GM21529 (cell line): ENCODE data around the gene LSS.
A peak's percentile ranks its signal among the peaks of the same experiment; 100 is the strongest.

ENCODE experiments used
- ATAC-seq: cut with Tn5 transposase; IDR thresholded peaks from one replicate; pipeline ENCODE4 v1.9.1; 2021; ENCODE audit not compliant: unreplicated experiment

LSS gene

DNA sequence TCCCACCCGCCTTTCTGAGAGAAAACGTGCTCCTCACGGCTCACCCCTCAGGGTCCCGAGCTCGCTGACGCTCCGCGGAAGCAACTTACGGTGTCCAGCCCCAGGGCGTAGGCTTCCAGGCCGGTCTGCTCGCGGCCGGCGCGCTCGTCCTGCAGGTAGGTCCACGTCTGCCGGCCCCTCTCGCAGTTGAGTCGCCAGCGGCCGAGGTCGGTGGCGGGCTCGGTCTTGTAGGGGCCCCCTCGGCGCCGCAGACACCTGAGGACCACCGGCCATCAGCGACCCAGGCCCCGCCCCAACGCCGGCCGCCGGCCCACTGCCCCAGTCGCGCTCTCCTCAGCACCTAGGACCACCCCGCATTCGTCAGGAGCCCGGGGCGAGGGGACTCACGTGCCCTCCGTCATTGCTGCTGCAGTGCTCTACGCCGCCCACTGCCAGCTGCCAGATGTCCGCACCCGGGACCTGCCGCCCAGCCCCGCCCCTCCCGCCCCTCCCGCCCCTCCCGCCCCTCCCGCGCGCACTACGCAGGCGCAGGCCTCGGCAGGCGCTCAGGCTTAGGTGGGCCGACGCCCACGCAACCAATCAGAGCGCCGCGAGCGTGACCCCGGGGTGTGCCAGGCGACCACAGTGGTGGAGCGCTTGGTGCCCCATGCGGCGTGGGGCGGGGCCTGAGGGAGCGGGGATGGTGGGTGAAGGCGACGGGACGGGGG is at the start of gene LSS:
TSS of gene LSS (minus strand) at position 430 of the 707 bp plus-strand sequence. CDS start at position 401, 29 bp downstream.
- peak; percentile 79 for ATAC-seq

DNA sequence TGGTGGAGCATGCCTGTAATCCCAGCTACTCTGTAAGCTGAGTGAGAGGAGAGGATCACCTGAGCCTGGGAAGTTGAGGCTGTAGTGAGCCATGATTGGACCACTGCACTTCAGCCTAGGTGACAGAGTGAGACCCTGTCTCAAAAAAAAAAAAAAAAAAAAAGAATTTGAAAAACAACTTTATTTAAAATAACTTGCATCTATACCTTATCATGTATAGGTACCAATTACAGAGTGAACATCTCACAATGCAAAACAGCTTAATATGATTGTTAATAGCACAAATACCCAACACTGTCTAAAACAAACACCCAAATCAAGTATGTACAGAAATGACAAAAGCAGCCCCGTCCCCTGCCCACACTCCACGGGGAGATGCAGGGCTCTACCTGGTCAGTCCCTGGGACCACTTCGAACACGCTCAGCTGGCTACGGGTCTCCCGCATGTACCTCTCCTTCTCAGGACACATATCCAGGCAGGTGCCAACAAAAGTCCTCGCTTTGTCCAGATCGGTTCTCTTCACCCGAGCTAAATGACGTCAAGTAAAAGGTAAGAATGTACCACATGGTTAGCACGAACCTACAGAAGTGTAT is 46.3 kb upstream of the LSS start:
- no peak for ATAC-seq

DNA sequence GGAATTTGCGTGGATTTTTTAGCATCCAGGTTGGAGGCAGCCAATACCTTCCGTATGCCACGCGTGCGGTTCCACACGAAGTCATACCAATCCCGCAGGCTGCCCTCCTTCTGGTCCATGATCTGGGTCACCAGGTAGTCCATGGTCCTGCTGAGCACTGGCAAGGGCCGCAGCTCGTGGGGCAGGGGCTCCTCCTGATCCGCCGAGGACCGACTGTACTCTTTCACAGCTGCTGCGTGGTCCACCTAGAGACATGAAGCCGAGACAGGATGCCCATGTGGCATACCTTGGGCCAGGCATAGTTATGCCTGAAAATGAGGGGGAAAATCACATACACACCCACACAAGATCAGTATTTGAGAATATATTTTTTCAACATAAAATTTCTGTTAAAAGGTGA is 44.8 kb upstream of the LSS start:
- ATAC-seq = no peak

DNA sequence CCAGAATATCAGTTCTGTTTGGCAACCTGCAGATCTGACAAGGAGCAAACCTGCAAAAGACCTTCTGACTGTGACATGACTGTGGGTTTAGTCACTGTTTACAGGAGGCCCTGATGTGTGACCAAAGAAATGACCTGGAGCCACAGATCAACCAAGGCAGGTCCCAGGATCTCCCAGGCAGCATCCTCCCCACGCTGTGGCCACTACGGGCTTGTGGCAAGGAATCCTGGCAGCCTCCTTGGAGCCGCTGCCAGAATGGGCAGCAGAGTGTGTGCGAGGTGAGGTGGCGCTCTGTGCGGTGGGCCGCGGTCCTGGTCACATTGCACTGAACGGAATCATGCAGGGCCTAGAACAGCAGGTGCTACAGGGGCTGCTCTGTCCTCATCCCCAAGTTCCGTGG is 40.9 kb upstream of the LSS start:
- ATAC-seq = no peak

DNA sequence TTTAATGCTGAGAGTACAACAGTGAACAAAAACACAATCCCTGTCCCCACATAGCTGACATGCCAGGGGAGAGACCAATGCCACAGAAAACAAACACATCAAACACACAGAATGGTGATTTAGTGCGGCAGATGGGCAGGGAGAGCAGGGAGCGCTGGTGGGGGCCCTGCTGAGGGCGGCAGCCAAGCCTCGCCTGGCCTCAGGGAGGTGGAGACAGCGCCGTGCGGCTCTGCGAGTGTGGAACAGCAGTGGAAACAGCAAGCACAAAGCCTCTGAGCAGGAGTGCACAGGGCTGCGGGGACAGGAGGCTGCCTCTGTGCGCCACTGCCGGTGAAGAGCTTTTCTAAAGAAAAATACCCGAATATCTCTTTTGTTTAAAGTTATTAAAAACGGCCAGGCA is 39.8 kb upstream of the LSS start:
- ATAC-seq = no peak

DNA sequence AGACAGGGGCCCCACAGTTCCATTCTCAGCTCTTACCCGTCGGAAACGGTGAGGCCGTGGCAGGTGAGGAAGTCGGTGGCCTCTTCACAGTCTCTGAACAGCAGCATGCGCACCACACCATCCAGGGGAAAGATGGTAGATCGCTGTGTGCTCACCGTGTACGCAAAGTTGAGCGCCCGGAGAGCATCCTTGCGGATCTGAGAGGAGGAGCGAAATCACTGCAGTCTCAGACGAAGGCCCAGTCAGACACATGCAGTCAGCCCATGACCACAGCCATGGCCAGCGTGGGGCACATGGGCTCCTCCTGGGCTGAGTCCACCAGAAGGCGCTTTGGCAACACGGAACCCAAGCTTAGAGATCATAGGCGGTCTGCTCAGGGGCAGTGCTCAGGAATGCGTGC is 38.4 kb upstream of the LSS start:
- no peak for ATAC-seq

DNA sequence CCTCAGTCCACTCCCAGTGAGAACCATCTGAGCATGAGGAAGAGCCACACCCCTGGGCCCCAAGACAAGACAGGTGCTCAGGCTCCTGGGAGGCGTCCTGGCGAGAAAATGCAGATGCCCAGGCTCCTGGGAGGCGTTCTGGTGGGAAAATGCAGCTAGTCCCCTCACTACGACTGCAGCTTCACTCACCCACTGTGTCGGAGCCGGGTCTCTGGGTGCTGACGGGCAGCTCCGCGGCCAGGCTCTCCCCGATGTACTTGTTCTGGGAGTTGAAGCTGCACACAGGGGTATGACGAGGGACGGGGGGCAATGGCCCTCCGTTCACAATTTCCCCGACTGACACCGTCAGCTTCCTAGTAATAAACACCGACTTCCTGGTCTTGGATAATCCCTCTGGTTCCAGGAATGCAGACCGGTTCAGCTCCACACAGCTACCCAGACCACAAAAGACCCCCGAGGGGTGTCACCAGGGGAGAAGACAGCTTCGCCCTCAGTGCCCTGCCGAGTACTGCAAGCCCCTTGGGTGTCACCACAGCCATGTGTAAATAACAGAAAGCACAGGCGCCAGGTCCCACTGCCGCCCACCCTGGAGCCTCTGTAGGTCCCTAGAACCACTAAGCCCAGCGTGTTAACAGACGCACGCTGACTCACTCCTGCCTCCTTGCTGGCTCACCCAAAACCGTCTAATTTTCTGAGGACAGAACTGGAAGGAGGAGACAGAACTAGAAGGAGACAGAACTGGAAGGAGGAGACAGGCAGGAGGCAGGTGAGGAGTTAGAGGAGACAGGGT is 37.4 kb upstream of the LSS start:
- ATAC-seq = no peak

DNA sequence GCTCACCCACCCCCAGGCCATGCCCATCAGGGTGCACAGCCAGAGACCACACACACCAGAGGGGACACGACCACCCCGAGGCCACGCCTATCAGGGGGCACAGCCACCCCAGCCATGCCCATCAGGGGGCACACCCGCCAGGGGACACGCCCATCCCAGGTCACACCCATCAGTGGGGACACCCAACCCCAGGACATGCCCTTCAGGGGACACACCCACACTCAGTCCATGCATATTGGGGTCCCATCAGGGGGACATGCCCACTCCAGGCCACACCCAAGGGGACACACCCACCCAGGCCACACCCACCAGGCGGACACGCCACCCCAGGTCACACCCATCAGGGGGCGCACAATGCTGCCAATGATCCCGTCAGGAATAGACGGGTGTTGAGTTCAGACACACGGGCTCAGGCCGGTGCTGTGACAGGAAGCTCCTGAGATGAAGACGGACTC is 36.1 kb upstream of the LSS start:
- ATAC-seq = no peak

DNA sequence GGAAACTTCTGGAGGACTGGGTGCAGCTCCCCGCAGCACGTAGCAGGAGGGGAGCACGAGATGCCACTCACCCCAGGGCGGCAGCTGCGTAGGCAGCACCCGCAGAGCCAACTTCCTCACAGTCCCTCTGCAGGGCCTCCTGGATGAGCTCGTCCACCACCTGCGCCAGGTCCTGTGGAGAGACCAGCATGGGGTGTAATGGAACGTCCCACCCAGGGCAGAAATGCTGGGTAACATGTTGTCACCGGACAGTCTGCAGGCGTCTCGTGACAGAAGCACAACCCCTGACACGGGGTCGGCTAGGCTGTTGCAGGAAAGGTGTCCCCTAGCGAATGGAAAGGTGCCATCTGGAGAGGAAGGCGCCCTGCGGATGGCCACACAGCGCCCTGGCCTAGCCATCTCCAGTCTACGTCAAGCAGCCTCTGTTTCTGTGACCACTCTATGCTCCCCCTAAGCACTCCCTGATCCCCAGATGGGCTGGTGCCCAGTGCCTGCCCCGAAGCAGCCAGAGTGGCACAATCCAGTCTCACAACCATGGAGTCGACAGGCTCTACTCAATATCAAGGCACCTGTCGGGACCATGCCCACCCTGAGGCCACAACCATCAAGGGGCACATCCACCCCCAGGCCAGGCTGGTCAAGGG is 35.6 kb upstream of the LSS start:
- no peak for ATAC-seq

DNA sequence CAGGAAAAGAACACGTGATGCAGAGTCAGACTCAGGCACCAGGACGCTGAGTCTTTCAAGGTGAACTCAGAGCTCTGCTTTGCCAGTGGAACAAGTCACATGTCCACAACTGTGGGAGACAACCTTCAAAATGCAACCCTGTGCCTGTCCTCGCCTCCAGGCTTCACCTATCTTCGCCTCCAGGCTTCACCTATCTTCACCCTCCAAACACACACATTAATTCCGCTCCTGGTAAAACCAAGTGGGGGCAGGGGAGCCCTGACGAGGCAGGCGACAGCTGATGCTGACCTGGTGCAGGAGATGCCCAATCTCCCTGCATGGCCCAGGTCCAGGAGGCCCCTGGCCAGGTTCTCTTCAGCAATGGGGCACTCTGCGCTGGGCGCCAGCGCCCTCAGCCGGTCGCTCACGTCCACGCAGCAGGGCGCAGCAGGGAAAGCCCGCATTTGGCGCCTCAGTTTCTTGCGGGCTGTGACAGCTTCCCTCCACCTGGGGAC is 28.0 kb upstream of the LSS start:
- no peak for ATAC-seq

DNA sequence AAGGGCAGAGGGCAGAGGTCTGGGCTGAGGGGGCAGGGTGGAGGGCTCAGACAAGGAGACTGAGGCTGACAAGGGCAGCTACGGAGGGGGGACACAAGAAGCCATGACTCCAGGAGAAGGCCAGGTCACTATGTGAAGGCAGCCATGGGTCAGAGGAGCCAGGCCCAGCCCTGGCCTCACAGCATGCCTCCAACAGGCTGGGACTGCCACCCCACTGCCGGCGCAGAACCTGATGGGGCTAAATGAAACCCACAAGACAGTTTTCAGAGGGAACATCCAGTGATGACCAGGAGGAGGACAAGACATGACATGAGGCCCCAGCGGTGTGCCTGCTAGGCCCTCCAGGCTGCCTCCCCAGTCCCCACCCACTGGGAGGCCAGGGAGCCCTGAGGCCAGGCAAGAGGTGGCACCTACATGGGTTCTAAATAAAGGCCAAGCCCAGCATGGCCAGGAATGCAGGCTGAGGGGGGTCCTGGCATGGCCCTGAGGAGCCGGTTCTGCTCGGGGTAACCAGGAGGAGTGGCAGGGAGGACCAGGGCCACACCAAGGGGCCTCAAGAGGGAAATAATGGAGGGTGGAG is 27.3 kb upstream of the LSS start:
- no peak for ATAC-seq

DNA sequence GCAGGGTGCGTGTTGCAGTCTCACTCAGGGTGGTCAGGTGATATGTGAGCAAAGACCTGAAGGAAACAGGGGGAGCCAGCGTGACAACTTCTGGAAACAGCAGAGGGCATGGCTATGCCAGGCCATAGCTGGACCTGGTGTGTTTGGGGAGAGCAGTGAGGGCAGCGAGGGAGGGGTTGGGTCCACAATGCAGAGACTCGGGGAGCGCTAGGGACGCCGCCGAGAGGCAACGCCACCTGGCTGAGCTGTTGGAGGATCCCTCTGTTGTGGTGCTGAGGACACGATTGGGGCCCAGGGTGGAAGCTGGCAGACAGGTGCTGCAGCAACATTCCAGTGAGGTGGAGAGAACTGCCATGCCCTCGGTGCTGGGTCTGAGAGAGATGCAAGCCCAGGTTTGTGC is 26.6 kb upstream of the LSS start:
- no peak for ATAC-seq

DNA sequence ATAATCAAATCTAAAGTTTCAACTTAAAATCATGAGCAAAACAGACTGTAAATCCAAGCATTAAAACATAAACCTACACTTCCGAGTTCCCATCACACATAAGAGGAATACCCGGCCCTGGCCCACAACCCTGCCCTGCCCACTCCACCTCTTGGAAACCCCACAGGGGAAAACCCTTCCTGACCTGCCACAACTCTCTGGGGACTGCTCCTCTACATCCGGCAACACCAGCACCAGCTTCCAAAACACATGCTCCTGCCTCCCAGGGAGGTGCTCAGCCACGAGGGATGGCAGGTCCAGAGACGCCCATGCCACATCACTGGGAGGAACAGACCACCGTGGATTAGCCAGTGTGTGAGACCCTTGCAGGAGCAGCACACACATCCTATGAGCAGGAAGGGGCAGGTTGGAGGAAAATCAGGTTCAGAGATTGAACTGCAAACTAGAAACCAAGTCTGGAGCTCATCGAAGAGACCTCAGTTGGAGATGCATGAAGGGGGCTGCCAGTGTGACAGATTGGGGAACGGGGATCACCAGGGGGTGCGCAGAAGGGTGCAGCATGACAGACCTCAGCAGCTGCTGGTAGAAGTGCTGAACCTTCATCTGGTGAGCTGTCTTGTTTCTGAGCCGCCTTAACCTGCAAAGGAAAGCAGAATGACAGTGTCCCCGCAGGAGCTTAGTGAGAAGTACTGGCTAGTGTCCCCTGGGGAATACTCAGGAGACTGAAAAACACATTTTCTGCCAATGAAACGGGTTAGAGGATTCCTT is 25.8 kb upstream of the LSS start:
- ATAC-seq = no peak

DNA sequence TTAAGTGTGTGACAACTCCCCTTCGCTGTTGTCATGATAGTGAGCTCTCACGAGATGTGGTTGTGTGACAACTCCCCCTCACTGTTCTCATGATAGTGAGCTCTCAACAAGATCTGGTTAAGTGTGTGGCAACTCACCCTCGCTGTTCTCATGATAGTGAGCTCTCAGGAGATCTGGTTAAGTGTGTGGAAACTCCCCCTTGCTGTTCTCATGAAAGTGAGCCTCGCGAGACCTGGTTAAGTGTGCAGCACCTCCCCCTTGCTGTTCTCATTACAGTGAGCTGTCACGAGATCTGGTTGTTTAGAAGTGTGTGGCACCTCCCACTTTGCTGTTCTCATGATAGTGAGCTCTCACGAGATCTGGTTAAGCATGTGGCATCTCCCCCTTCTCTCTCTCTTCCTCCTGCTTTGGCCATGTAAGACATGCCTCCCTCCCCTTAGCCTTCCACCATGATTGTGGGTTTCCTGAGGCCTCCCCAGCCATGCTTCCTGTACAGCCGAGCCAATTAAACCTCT is 25.1 kb upstream of the LSS start:
- ATAC-seq = peak; percentile 62

DNA sequence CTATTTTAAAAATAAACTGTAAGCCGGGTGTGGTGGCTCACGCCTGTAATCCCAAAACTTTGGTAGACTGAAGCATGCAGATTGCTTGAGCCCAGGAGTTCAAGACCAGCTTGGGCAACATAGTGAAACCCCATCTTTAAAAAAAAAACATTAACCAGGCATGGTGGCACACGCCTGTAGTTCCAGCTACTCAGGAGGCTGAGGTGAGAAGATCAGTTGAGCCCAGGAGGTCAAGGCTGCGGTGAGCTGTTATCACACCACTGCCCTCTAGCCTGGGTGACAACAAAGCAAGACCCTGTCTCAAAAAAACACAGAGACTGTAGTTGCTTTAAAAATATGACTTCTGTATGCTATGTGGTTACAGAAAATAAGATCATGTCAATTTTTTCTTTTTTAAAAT is 24.3 kb upstream of the LSS start:
- no peak for ATAC-seq

DNA sequence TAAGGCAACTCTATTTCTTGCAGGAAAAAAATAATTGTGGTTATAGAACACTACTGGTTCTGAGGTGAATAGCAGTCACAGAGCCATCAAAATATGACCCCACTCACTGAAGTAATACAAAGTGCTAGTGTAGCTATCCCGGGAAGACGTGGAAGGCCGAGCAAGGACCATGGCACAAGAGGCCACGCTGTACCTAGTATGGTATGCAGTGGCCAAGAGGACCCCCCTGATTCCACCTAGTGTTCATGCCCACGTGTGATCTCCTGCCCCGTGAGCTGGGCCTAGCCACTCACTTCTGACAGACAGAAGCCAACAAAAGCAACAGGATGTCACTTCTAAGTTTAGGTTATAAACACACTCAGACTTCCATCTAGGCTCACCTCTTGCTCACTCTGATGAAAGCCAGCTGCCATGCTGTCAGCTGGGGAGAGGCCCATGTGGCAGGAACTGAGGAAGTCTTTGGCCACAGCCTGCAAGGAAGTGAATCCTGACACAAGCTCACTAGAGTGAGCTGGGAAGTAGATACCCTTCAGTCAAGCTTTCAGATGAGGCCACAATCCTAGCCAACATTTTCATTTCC is 21.7 kb upstream of the LSS start:
- ATAC-seq = no peak

DNA sequence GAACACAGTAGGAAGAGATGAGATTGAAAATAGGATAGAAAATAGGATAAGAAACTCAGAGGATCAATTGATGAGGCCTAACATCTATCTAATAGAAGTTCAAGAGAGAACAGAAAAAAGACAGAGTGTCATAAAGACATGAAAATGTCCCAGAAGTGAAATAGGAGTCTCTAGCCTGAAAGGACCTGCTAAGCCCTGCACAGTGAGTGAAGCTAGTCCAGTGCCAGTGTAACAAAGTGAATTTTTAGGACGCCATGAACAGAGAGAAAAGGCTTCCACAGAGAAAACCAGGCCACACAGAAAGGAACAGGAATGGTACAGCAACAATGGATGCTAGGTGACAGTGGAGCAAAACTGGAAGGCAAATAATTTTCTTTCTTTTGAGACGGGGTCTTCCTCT is 20.3 kb upstream of the LSS start:
- no peak for ATAC-seq

DNA sequence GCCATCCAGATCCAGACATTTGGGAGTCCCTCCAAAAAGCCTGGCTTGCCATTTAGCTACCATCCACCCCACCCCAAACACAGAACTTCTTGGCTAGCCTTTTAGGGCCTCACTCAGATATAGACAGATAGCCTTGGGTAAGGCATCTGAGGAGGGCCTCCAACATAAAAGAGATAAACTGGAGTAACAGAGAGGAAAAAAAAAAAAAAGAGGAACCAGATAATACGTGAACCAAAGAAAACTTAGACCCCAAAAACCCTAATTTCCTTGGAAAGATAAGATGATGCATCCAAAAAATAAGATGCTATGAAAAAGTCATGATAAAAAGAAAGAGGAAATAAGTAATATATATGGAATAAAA is 19.8 kb upstream of the LSS start:
- ATAC-seq = no peak

DNA sequence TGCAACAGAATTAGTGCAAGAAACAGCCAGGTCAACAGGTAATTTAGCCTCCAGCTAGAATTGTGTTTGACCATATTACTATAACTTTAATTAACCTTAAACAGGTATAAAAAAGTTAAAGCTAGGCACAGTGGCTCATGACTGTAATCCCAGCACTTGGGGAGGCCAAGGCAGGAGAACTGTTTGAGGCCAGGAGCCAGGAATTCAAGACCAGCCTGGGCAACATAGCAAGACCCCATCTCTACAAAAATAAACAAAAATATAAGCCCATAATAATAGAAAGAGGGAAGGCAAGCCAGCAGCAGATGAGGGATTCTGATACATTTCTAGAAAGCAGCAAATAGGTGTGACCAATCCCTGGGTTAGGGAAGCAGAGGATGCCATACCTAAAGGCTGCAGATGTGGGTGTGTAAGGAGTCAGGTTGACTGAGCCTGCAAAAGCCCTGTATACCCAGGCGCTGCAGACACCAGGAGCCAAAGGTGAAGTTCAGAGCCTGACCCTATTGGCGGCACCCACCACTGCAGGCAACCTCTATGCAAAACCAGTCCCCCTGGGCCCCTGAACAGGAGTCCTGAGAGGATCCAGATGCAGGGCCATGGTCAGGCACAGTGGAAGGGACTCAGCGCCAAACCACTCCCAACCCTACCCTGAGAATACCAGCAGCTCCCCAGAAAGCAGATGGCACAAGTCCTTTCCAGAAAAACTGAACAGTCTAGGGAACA is 19.3 kb upstream of the LSS start:
- no peak for ATAC-seq
